Measurements from ENCODE around the gene SUGP1.

Gene SUGP1

GRCh38 chr19:19341026-19341425, 20.7 kb upstream of the SUGP1 start:
- DNase-seq (ENCODE audit: low read depth in 2 of 2): no peak

- DNase-seq (ENCODE audit: low read depth in 2 of 2): no peak
These were observed 17.8 kb upstream of the SUGP1 start for GRCh38 chr19:19338082-19338481.

GRCh38 chr19:19337120-19337519, 16.8 kb upstream of the SUGP1 start:
- DNase-seq (ENCODE audit: low read depth in 2 of 2): no peak

GRCh38 chr19:19336597-19336996, 16.3 kb upstream of the SUGP1 start:
- no peak for DNase-seq (ENCODE audit: low read depth in 2 of 2)

- DNase-seq (ENCODE audit: low read depth in 2 of 2): no peak
These were observed 15.3 kb upstream of the SUGP1 start for GRCh38 chr19:19335408-19336158.

GRCh38 chr19:19334989-19335344, 14.7 kb upstream of the SUGP1 start:
- DNase-seq (ENCODE audit: low read depth in 2 of 2): no peak

- no peak for DNase-seq (ENCODE audit: low read depth in 2 of 2)
These were observed 14.0 kb upstream of the SUGP1 start for GRCh38 chr19:19334063-19334988.

GRCh38 chr19:19329126-19329525, 8.8 kb upstream of the SUGP1 start:
- DNase-seq (ENCODE audit: low read depth in 2 of 2): no peak

- DNase-seq (ENCODE audit: low read depth in 2 of 2): no peak
These were observed 7.4 kb upstream of the SUGP1 start for GRCh38 chr19:19327672-19328071.

- no peak for DNase-seq (ENCODE audit: low read depth in 2 of 2)
These were observed 3.9 kb upstream of the SUGP1 start for GRCh38 chr19:19324059-19324770.

- DNase-seq (ENCODE audit: low read depth in 2 of 2): no peak
These were observed 850 bp upstream of the SUGP1 start for GRCh38 chr19:19321141-19321577.

GRCh38 chr19:19319732-19320360, 463 bp downstream of the SUGP1 start:
- no peak for DNase-seq (ENCODE audit: low read depth in 2 of 2)

- DNase-seq (ENCODE audit: low read depth in 2 of 2): no peak
These were observed 4.2 kb downstream of the SUGP1 start for GRCh38 chr19:19316082-19316481.

- no peak for DNase-seq (ENCODE audit: low read depth in 2 of 2)
These were observed 4.9 kb downstream of the SUGP1 start for GRCh38 chr19:19315444-19315843.

GRCh38 chr19:19308373-19308772, 11.9 kb downstream of the SUGP1 start:
- DNase-seq (ENCODE audit: low read depth in 2 of 2): no peak

- DNase-seq (ENCODE audit: low read depth in 2 of 2): no peak
These were observed 14.1 kb downstream of the SUGP1 start for GRCh38 chr19:19306191-19306590.

- DNase-seq (ENCODE audit: low read depth in 2 of 2): no peak
These were observed 14.6 kb downstream of the SUGP1 start for GRCh38 chr19:19305696-19306095.

- DNase-seq (ENCODE audit: low read depth in 2 of 2): no peak
These were observed 15.2 kb downstream of the SUGP1 start for GRCh38 chr19:19305066-19305465.

GRCh38 chr19:19304186-19304965, 15.9 kb downstream of the SUGP1 start:
- no peak for DNase-seq (ENCODE audit: low read depth in 2 of 2)

- no peak for DNase-seq (ENCODE audit: low read depth in 2 of 2)
These were observed 16.9 kb downstream of the SUGP1 start for GRCh38 chr19:19303411-19303810.

- no peak for DNase-seq (ENCODE audit: low read depth in 2 of 2)
These were observed 19.7 kb downstream of the SUGP1 start for GRCh38 chr19:19300613-19301012.

All from activated CD4-positive, alpha-beta T cell treated with anti-CD3 and anti-CD28 coated beads for 24 hours (primary cell).